Mesothelial cell of epicardium (in vitro differentiated cells): ENCODE data around the gene RAMP2. TPM values are rescaled to one million over a fixed set of nuclear protein-coding genes. Genes with fewer than 3 reads are reported as not detected.
A peak's percentile ranks its signal among the peaks of the same experiment; 100 is the strongest.

ENCODE experiments used
- DNase-seq, 2 experiments: peaks; one replicate each; pipeline ENCODE4 v3.0.0; 2021; ENCODE audit warnings: low spot score in 2 of 2; ENCODE audit not compliant: unreplicated experiment in 2 of 2
- H3K27ac Mint-ChIP-seq: 2 replicates; pipeline ENCODE4 v1.8.0; 2021; ENCODE audit warnings: mixed read lengths
- H3K27me3 Mint-ChIP-seq: 2 replicates; pipeline ENCODE4 v1.8.0; 2021; ENCODE audit warnings: low read depth, mixed read lengths
- H3K36me3 Mint-ChIP-seq: 2 replicates; pipeline ENCODE4 v1.8.0; 2021; ENCODE audit warnings: mixed read lengths
- H3K4me1 Mint-ChIP-seq: 2 replicates; pipeline ENCODE4 v1.8.0; 2021; ENCODE audit warnings: mixed read lengths
- H3K4me3 Mint-ChIP-seq: 2 replicates; pipeline ENCODE4 v1.8.0; 2021; ENCODE audit warnings: mild to moderate bottlenecking, moderate library complexity, mixed read lengths
- H3K9me3 Mint-ChIP-seq: 2 replicates; pipeline ENCODE4 v1.8.0; 2021; ENCODE audit warnings: mixed read lengths
- CTCF ChIP-seq: fragments of 200-600 bp; sonication (generic); IDR thresholded peaks from one replicate; pipeline ENCODE4 v1.5.0; 2021; ENCODE audit warnings: antibody characterized with exemption; ENCODE audit not compliant: unreplicated experiment
- total RNA-seq: library from RNA; stranded (reverse); gene quantifications from 3 replicates; pipeline ENCODE4 v1.2.1, GENCODE V29; 2021

Gene RAMP2
- total RNA-seq, 1 donor from 2014 or later: 22.3 TPM

GRCh38 chr17:42774066-42774745 lies 13.2 kb downstream of the RAMP2 start:
- Mint-ChIP-seq H3K27me3 (no peaks in the 10 kb centered on the region), H3K4me1 (peaks cover 12% of the 10 kb centered on the region), H3K9me3 (no peaks in the 10 kb centered on the region), H3K27ac (peak overlapping the region; percentile 99), H3K36me3 (peaks cover 10% of the 10 kb centered on the region), H3K4me3 (peak overlapping the region; percentile 99)
- TF ChIP-seq CTCF: no peak
- DNase-seq: no peak

GRCh38 chr17:42775534-42776098 lies 14.6 kb downstream of the RAMP2 start:
- H3K4me1 Mint-ChIP-seq: peaks cover 12% of the 10 kb centered on the region
- no peak for DNase-seq
- H3K9me3 Mint-ChIP-seq: no peaks in the 10 kb centered on the region
- H3K4me3 Mint-ChIP-seq: peak overlapping the region; percentile 30
- H3K27ac Mint-ChIP-seq: no peak overlapping the region
- H3K27me3 Mint-ChIP-seq: peaks cover 3% of the 10 kb centered on the region
- peaks cover 10% of the 10 kb centered on the region for H3K36me3 Mint-ChIP-seq
- no peak for TF ChIP-seq CTCF

GRCh38 chr17:42778570-42778969 lies 17.5 kb downstream of the RAMP2 start:
- peaks cover 10% of the 10 kb centered on the region for H3K36me3 Mint-ChIP-seq
- TF ChIP-seq CTCF: no peak
- no peaks in the 10 kb centered on the region for H3K9me3 Mint-ChIP-seq
- H3K27ac Mint-ChIP-seq: no peak overlapping the region
- no peak overlapping the region for H3K4me3 Mint-ChIP-seq
- no peak for DNase-seq
- H3K4me1 Mint-ChIP-seq: peaks cover 14% of the 10 kb centered on the region
- peaks cover 30% of the 10 kb centered on the region for H3K27me3 Mint-ChIP-seq

DNA sequence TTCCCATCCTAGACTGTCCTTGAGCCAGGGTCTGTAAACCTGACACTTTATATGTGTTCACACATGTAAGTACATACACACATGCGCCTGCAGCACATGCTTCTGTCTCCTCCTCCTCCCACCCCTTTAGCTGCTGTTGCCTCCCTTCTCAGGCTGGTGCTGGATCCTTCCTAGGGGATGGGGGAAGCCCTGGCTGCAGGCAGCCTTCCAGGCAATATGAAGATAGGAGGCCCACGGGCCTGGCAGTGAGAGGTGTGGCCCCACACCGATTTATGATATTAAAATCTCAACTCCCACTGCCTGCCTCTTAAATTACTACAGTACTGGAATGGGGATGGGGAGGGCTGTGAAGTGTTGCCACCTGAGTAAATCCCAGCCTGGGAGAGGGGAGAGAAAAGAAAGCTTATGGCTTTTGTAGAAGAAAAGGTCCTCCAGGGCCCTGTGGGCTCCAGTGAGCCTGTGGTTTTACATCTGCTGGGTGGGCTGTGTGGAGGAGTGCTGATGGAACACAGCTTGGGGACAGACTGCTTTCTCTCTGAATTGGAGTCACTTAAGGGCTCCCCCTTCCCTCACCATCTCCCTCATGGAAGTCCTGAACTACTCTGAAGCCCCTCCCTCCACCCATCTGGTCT lies 18.4 kb downstream of the RAMP2 start:
- no peak for DNase-seq
- Mint-ChIP-seq H3K4me1 (peaks cover 6% of the 10 kb centered on the region), H3K4me3 (peak overlapping the region; percentile 55), H3K36me3 (peaks cover 10% of the 10 kb centered on the region), H3K27ac (no peak overlapping the region), H3K9me3 (no peaks in the 10 kb centered on the region), H3K27me3 (peaks cover 36% of the 10 kb centered on the region)
- no peak for TF ChIP-seq CTCF

- DNase-seq: no peak
- Mint-ChIP-seq H3K9me3 (no peaks in the 10 kb centered on the region), H3K36me3 (peaks cover 10% of the 10 kb centered on the region), H3K4me1 (peaks cover 6% of the 10 kb centered on the region), H3K27ac (no peak within 1 kb of the TSS), H3K4me3 (peak within 1 kb of the TSS; percentile 60), H3K27me3 (peaks cover 41% of the 10 kb centered on the region)
- TF ChIP-seq CTCF: no peak
Measured at GRCh38 chr17:42779936-42780850, 19.2 kb downstream of the RAMP2 start, which contains the start of gene WNK4. WNK4 (plus strand) TSS chr17:42780610; CDS start chr17:42780699, 89 bp downstream.
